ENCODE data around the gene ESPNL. TPM values are rescaled to one million over a fixed set of nuclear protein-coding genes. Genes with fewer than 3 reads are reported as not detected.

ESPNL gene
- total RNA-seq, 3 donors from 2014 or later: 0.23 to 0.63 (median 0.47) TPM

- intact Hi-C loops (cut with DNase I, micrococcal nuclease): no loop called here
- DNase-seq (no peak), ATAC-seq (no peak)
- Histone ChIP-seq H3K4me1 (ENCODE audit: low read depth) (peaks cover 3% of the 10 kb centered on the region), H3K36me3 (ENCODE audit: low read depth) (no peaks in the 10 kb centered on the region), H3K4me3 (no peak overlapping the region), H3K9me3 (no peaks in the 10 kb centered on the region)
- TF ChIP-seq CTCF (IDR thresholded peaks at IDR 0.05): no peak
Observed at GRCh38 chr2:238099714-238100048, 459 bp upstream of the ESPNL start.

DNA sequence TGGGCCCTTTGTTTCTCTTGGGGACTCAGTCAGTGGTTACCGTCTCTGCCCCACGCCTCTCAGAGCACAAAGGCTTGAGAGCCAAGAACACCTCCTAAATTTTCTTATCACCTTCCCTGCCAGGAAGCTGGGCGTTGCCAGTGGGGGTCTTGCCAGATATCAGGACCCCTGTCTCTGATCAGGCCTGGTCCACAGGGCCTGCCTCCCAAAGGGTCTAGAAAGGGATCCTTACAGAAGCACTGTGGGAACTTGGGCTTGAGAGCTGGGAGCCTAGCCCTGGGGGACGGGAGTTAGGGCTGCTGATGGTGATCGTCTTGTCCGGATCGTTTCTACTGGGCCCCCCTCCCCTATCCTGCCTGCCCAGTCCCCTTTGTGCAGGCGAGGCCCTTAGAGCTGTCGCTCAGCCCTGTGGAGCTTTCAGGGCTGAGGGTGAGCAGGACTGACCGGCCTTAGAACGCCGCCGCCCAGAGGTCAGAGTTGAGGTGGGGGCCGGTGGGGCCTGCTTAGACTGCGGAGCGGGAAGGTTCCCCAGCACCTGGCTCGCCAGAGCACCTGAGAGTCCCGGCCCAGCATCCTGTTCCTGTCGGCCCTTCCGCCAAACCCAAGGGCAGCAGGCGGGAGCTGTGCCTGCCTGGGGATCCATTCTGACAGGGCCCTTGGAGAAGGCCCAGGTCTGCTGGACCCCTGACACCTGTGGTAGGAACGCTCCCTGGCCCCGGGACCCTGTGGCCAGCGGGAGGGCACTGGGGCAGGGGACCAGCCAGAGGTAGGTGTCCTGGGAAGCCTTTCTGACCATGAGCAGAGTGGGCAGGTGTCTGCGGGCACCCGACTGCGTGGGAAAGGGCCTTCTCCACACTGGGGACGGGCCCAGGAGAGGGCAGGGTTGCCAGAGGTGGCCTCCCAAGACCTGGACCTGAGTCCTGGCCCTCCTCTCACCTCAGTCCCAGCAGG is 956 bp downstream of the ESPNL start:
- H3K4me1 ChIP-seq (ENCODE audit: low read depth): peaks cover 3% of the 10 kb centered on the region
- intact Hi-C loops (cut with DNase I, micrococcal nuclease): no loop called here
- no peak for DNase-seq
- H3K36me3 ChIP-seq (ENCODE audit: low read depth): no peaks in the 10 kb centered on the region
- no peak for TF ChIP-seq CTCF (IDR thresholded peaks at IDR 0.05)
- H3K9me3 ChIP-seq: no peaks in the 10 kb centered on the region
- no peak for ATAC-seq
- no peak overlapping the region for H3K4me3 ChIP-seq

DNA sequence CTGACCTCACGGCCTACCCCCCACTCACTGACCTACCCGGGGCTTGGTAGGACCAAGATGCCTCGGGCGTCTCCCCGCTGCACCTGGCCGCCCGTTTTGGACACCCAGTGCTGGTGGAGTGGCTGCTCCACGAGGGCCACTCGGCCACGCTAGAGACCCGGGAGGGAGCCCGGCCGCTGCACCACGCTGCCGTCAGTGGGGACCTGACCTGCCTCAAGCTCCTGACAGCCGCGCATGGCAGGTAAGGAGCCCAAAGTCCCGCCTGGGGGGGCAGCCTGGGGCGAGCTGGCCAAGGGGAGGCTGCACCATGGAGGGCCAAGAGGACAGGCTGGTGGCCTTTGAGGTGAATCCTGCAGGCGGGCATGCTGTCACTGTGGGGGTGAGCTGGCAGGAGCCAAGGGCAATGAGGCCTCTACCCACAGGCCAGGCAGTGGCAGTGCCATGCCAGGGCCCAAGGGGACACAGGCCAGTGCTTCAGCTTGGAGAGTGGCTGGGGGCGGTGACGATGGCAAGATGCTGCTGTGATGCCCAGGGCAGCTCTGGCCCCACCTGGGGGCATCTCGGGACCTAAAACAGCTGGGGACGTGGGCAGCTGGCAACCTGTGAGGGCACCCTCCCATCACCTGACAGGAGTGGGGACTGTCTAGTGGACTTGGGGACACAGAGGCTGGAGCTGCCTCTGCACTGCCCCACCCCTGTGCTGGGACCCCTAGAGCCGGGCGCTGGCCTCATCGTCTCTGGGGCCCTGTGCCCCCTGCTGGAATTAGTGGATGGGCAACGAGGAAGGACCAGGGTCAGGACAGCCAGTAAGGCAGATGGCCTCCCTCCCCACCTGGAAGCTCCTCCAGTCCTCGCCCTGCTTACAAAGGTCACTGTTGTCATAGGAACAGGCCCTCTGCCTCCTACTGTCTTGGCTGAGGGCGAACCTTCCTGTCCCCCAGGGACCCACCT is 2.0 kb downstream of the ESPNL start:
- Histone ChIP-seq H3K9me3 (no peaks in the 10 kb centered on the region), H3K4me3 (no peak overlapping the region), H3K4me1 (ENCODE audit: low read depth) (peaks cover 13% of the 10 kb centered on the region), H3K36me3 (ENCODE audit: low read depth) (no peaks in the 10 kb centered on the region)
- no peak for TF ChIP-seq CTCF (IDR thresholded peaks at IDR 0.05)
- intact Hi-C loops (cut with DNase I, micrococcal nuclease): no loop called here
- no peak for ATAC-seq
- DNase-seq: no peak

DNA sequence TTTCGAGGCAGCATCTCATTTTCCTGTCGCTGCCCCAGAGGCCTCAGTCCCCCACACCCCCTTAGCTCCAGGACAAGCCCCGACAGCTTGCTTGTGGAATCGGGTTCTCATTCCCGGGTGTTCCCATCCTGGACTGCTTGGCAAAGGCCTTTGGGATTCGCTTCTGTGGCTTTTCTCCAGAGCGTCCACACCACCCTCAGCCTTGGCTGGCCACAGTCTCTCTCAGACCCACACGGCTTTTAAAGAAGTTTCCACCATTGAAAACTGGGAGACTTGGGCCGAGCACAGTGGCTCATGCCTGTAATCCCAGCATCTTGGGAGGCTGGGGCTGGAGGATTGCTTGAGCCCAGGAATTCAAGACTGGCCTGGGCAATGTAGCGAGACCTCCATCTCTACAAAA is 2.7 kb downstream of the ESPNL start:
- no peaks in the 10 kb centered on the region for H3K9me3 ChIP-seq
- no peak overlapping the region for H3K4me3 ChIP-seq
- peaks cover 14% of the 10 kb centered on the region for H3K4me1 ChIP-seq (ENCODE audit: low read depth)
- no peak for TF ChIP-seq CTCF (IDR thresholded peaks at IDR 0.05)
- ATAC-seq (no peak), DNase-seq (no peak)
- intact Hi-C loops (cut with DNase I, micrococcal nuclease): no loop called here
- H3K36me3 ChIP-seq (ENCODE audit: low read depth): no peaks in the 10 kb centered on the region

- DNase-seq (no peak), ATAC-seq (no peak)
- TF ChIP-seq CTCF (IDR thresholded peaks at IDR 0.05): no peak
- intact Hi-C loops (cut with DNase I, micrococcal nuclease): no loop called here
- H3K4me1 ChIP-seq (ENCODE audit: low read depth): peaks cover 13% of the 10 kb centered on the region
- H3K9me3 ChIP-seq: no peaks in the 10 kb centered on the region
- H3K4me3 ChIP-seq: no peak overlapping the region
- H3K36me3 ChIP-seq (ENCODE audit: low read depth): no peaks in the 10 kb centered on the region
Observed at GRCh38 chr2:238103465-238104225, 3.5 kb downstream of the ESPNL start.

Data from mucosa of descending colon (tissue), 3 donors.